PC-9 (cell line): ENCODE data around the gene OR8K5.
"Not testable (repeated sequence)": the region's sequence is repeated elsewhere in the genome, so short reads cannot be mapped to it uniquely, and the experiment has no call there.

ENCODE experiments used
- CTCF ChIP-seq: fragments of 200-600 bp; sonication (generic); conservative IDR thresholded peaks from 2 replicates; pipeline ENCODE4 v1.6.1; 2017; ENCODE audit warnings: mixed run types, antibody characterized with exemption, mild to moderate bottlenecking, moderate library complexity
- EZH2 ChIP-seq: fragments of 200-600 bp; sonication (generic); IDR thresholded peaks from 2 replicates; pipeline ENCODE4 v1.8.0; 2017; ENCODE audit warnings: antibody characterized with exemption, low read depth

GRCh38 chr11:56143681-56144080, 16.4 kb downstream of the OR8K5 start:
- TF ChIP-seq CTCF, EZH2: not testable (repeated sequence)
